ENCODE measurements around the gene LRRC43.

Gene LRRC43

DNA sequence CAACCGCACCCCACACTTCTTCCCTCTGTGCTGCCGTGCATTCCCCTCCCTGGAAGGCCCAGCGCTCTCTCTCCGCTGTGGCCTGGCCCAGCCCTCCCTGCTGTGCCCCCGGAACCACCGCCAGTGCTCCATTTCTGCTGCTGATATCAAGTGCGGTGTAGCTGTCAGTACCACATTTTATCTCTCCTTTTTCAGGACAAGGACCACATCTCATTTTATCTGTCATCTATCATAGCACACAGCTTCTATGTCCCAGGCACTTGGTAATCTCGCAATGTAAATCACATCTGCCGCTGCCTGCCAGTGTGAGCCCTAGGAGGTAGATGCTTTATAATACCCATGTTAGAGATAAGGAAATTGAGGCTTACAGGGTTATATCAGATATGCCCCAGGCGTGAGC, 27.2 kb upstream of the LRRC43 start:
- TF ChIP-seq, protein P1, sequence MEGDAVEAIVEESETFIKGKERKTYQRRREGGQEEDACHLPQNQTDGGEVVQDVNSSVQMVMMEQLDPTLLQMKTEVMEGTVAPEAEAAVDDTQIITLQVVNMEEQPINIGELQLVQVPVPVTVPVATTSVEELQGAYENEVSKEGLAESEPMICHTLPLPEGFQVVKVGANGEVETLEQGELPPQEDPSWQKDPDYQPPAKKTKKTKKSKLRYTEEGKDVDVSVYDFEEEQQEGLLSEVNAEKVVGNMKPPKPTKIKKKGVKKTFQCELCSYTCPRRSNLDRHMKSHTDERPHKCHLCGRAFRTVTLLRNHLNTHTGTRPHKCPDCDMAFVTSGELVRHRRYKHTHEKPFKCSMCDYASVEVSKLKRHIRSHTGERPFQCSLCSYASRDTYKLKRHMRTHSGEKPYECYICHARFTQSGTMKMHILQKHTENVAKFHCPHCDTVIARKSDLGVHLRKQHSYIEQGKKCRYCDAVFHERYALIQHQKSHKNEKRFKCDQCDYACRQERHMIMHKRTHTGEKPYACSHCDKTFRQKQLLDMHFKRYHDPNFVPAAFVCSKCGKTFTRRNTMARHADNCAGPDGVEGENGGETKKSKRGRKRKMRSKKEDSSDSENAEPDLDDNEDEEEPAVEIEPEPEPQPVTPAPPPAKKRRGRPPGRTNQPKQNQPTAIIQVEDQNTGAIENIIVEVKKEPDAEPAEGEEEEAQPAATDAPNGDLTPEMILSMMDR (IDR thresholded peaks at IDR 0.05; ENCODE audit: low read depth, low read length) = no peak
- no peak for DNase-seq (ENCODE audit: low read depth, low spot score)
- H3K4me3 ChIP-seq (ENCODE audit: low read depth, low read length) = no peak overlapping the region
- in situ Hi-C loops (cut with HindIII; ENCODE audit: low sequenced_read_pairs) = no loop called here

GRCh38 chr12:122158700-122159285, 24.1 kb upstream of the LRRC43 start:
- in situ Hi-C loops (cut with HindIII; ENCODE audit: low sequenced_read_pairs) = no loop called here
- TF ChIP-seq, protein P1 (IDR thresholded peaks at IDR 0.05; ENCODE audit: low read depth, low read length) = no peak
- no peak overlapping the region for H3K4me3 ChIP-seq (ENCODE audit: low read depth, low read length)
- DNase-seq (ENCODE audit: low read depth, low spot score) = no peak

- TF ChIP-seq, protein P1 (IDR thresholded peaks at IDR 0.05; ENCODE audit: low read depth, low read length) = no peak
- DNase-seq (ENCODE audit: low read depth, low spot score) = no peak
- in situ Hi-C loops (cut with HindIII; ENCODE audit: low sequenced_read_pairs) = no loop called here
Measured at GRCh38 chr12:122159882-122160281, 23.0 kb upstream of the LRRC43 start.

DNA sequence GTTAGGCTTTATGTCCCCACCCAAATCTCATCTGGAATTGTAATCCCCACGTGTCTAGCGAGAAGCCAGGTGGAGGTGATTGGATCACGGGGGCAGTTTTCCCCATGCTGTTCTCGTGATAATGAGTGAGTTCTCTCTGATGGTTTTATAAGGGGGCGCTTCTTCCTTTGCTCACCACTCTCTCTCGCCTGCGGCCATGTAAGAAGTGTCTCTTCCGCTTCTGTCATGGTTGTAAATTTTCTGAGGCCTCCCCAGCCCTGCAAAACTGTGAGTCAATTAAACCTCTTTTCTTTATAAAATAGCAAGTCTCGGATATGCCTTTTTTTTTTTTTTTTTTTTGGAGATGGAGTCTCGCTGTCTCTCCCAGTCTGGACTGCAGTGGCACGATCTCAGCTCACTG, 22.2 kb upstream of the LRRC43 start:
- in situ Hi-C loops (cut with HindIII; ENCODE audit: low sequenced_read_pairs) = no loop called here
- no peak overlapping the region for H3K4me3 ChIP-seq (ENCODE audit: low read depth, low read length)
- TF ChIP-seq, protein P1 (IDR thresholded peaks at IDR 0.05; ENCODE audit: low read depth, low read length) = no peak
- DNase-seq (ENCODE audit: low read depth, low spot score) = no peak

More at GRCh38 chr12:122159882-122160281, 23.0 kb upstream of the LRRC43 start:
- H3K4me3 ChIP-seq (ENCODE audit: low read depth, low read length) = no peak overlapping the region

GRCh38 chr12:122161682-122162081, 21.2 kb upstream of the LRRC43 start:
- TF ChIP-seq, protein P1 (IDR thresholded peaks at IDR 0.05; ENCODE audit: low read depth, low read length) = no peak
- in situ Hi-C loops (cut with HindIII; ENCODE audit: low sequenced_read_pairs) = no loop called here
- no peak for DNase-seq (ENCODE audit: low read depth, low spot score)
- no peak overlapping the region for H3K4me3 ChIP-seq (ENCODE audit: low read depth, low read length)

DNA sequence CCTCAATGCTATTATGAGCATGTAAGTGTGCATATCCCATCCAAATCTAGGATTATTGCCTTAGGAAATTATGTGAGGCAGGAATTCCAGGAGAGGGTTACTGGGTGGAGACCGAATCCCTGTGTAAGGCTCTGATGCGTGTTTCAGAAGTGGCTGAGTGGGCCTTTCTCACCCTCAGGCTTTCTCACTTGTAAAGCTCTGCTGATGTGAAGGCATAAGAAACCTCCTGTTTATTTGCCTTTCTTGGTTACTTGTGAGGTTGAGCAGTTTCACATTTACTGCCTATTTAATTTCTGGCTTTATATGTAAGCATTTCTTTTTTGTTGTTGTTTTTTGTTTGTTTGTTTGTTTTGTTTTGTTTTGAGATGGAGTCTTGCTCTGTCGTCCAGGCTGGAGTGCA, 19.9 kb upstream of the LRRC43 start:
- DNase-seq (ENCODE audit: low read depth, low spot score) = no peak
- no peak overlapping the region for H3K4me3 ChIP-seq (ENCODE audit: low read depth, low read length)
- in situ Hi-C loops (cut with HindIII; ENCODE audit: low sequenced_read_pairs) = no loop called here
- TF ChIP-seq, protein P1 (IDR thresholded peaks at IDR 0.05; ENCODE audit: low read depth, low read length) = no peak
